OCI-LY1 (cell line): Measurements from ENCODE around the gene KL.

Source experiments
- EZH2 ChIP-seq: fragments of 200-600 bp; sonication (generic), shearing (Covaris generic); IDR thresholded peaks from 2 replicates; pipeline ENCODE4 v1.8.0; 2017; ENCODE audit warnings: borderline replicate concordance, mixed run types, mild to moderate bottlenecking, antibody characterized with exemption, low read length, moderate library complexity, mixed read lengths
- TF ChIP-seq, protein P1 (sequence below): fragments of 200-600 bp; sonication (generic), shearing (Covaris generic); IDR thresholded peaks from 2 replicates; pipeline ENCODE4 v1.5.1; 2017; ENCODE audit warnings: mild to moderate bottlenecking, antibody characterized with exemption, low read length, moderate library complexity, mixed read lengths

GRCh38 chr13:33073338-33073737 lies 57.1 kb downstream of the KL start:
- TF ChIP-seq, protein P1, sequence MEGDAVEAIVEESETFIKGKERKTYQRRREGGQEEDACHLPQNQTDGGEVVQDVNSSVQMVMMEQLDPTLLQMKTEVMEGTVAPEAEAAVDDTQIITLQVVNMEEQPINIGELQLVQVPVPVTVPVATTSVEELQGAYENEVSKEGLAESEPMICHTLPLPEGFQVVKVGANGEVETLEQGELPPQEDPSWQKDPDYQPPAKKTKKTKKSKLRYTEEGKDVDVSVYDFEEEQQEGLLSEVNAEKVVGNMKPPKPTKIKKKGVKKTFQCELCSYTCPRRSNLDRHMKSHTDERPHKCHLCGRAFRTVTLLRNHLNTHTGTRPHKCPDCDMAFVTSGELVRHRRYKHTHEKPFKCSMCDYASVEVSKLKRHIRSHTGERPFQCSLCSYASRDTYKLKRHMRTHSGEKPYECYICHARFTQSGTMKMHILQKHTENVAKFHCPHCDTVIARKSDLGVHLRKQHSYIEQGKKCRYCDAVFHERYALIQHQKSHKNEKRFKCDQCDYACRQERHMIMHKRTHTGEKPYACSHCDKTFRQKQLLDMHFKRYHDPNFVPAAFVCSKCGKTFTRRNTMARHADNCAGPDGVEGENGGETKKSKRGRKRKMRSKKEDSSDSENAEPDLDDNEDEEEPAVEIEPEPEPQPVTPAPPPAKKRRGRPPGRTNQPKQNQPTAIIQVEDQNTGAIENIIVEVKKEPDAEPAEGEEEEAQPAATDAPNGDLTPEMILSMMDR = no peak
- no peak for TF ChIP-seq EZH2
